GM08714 (cell line): ENCODE measurements around the gene KIF22.
"Not testable (repeated sequence)": the region's sequence is repeated elsewhere in the genome, so short reads cannot be mapped to it uniquely, and the experiment has no call there.

Source experiments
- H3K4me3 ChIP-seq: fragments of 200-500 bp; sonication (Bioruptor generic); 2 replicates; pipeline ENCODE4 v1.5.1; 2014; ENCODE audit warnings: mild to moderate bottlenecking, low read length, inconsistent platforms
- ZNF274 ChIP-seq: IDR thresholded peaks from 2 replicates; pipeline ENCODE4 v1.6.1; 2012; ENCODE audit warnings: mild to moderate bottlenecking, low read depth, low read length

Gene KIF22

DNA sequence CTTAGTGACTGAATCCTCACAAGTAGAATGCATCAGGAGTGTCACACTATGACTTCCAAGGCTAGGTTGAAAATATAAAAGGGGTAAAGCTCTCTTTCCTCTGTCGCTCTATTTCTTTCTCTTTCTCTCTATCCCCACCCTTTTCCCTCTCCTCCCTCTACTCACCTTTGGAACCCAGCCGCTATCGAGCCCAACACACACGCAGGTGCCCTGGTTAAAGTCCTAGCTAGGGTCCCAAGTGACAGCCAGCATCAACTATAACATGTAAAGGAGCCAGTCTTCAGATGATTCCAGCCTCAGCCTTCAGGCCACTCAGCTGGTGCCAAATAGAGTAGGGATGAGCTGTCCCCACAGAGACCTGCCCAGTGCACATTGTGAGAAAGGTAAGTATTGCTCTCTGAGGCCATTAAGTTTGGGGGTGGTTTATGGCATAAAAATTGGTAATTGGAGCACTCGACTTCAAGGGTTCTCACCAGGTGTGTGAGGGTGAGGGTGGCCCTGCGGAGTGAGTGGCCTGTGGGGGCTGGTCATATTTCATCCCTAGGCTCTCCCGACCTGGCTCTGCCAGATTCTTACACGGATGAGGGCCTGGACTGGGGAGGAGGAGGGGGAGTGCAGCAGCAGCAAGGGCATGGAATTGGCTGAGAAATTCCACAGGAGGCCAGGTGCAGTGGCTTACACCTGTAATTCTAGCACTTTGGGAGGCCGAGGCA lies 29.8 kb upstream of the KIF22 start:
- H3K4me3 ChIP-seq: no peak overlapping the region
- TF ChIP-seq ZNF274: no peak

DNA sequence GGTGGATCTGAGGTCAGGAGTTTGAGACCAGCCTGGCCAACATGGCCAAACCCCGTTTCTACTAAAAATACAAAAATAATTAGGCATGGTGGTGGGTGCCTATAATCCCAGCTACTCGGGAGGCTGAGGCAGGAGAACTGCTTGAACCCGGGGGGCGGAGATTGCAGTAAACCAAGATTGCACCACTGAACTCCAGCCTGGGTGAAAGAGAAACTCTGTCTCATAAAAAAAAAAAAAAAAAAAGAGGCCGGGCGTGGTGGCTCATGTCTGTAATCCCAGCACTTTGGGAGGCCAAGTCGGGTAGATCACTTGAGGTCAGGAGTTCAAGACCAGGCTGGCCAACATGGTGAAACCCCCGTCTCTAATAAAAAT lies 29.3 kb upstream of the KIF22 start:
- not testable (repeated sequence) for H3K4me3 ChIP-seq

DNA sequence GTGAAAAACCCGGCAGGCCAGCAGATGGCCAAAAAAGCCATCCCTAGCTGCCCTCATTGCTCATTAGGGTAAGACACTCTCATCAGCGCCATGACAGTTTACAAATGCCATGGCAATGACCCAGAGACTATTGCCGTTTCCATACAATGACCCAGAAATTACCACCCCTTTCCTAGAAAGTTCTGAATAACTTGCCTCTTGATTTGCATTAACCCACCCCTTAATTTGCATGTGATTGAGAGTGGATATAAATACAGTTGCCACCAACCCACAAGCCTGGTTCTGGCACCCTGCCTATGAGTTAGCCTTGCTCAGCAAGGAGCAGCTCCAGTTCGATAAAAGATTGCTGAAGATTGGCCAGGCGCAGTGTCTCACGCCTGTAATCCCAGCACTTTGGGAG lies 28.7 kb upstream of the KIF22 start:
- no peak for TF ChIP-seq ZNF274
- H3K4me3 ChIP-seq: no peak overlapping the region

DNA sequence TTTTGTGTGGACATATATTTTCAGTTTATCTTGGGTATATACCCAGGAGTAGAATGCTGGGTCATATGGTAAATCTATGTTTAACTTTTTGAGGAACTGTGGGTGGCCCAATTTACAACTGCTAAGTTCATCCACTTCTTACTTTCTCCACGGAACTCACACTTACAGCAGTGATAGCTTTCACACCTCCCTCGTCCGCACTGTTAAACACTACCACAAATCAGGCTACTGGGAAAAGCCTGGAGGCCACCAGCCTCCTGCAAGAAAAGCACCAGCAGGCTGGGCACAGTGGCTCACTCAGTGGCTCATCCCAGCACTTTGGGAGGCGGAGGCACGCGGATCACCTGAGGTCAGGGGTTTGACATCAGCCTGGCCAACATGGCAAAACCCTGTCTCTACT lies 27.2 kb upstream of the KIF22 start:
- no peak overlapping the region for H3K4me3 ChIP-seq
- no peak for TF ChIP-seq ZNF274

DNA sequence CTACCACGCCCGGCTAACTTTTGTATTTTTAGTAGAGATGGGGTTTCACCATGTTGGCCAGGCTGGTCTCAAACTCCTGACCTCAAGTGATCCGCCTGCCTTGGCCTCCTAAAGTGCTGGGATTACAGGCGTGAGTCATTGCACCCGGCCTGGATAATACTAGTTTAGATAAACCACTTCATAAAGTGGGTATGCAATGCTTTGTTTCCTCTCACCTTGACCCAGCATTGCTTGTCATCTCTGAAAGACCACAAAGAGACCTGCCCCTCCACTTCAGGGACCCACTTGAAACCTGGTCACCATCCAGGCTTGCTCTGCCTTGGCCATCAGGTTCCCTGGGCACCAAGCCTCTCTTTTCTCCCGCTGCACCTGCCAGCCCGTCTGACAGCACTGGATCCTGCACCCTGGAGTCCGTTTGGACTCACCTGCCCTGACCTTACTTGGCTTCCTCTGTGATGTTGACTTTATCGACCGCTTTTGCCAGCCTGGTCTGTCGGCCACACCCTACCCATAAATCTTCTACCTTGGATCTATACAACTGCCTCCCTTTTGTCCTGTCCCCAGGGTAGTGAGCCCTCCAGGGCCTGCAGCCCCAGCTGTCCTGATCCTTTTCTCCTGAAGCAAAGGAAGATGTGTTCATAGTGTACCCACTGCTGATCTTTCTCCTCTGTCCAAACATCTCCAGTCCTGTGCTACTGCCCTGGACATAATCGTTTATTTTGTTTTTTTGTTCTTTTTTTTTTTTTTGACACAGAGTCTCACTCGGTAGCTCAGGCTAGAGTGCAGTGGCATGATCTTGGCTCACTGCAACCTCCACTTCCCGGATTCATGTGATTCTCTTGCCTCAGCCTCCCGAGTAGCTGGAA lies 25.2 kb upstream of the KIF22 start:
- no peak for TF ChIP-seq ZNF274
- H3K4me3 ChIP-seq: no peak overlapping the region

DNA sequence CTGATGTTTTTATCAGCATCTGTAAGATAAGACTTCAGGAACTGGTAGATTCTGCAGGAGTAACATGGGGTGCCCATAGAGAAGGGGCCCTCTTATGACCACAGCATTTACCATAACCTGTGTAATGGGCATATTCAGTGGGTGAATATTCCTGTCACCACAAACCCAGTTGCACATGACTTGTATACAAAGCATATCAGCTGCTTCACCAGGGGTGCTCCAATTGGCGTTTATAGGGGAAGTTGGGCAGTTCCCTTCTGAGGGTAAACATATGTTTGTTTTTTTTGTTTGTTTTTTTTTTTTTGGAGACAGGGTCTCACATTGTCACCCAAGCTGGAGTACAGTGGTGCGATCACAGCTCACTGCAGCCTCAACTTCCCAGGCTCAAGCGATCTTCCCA lies 24.0 kb upstream of the KIF22 start:
- H3K4me3 ChIP-seq: no peak overlapping the region
- TF ChIP-seq ZNF274: no peak

DNA sequence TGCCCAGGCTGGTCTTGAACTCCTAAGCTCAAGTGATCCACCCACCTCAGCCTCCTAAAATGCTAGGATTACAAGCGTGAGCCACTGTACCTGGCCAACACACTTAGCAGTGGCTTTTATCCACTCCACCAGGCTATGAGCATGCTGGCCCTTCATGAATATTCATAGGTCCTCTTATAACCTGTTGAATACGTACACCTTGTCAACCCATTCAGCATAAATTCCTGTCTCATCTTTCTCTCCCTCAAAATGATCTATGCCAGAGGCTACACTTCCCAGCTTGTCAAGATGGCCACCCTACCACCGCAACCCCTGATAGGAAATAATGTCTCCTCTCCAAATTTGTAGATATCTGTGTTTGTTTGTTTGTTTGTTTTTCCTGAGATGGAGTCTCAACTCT lies 23.5 kb upstream of the KIF22 start:
- H3K4me3 ChIP-seq: no peak overlapping the region
- no peak for TF ChIP-seq ZNF274

DNA sequence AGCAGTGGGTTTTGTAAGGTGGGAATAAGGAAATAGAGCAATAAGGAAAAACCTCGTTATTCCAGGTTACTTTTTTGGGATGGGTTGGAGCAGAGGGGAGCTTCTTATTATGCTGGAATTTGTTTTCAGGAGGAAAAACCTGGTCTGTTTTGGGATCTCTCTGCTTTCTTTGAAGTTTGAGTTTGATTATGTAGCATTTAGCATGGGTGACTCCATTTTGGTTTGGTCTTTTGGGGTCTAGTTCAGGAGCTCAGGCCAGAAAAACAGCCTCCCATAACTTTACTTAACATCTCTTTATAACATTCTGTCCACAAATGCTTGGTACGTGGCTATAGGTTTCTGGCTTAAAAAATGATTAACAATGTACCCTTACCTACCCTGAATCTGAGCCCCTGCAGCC lies 21.0 kb upstream of the KIF22 start:
- no peak for TF ChIP-seq ZNF274
- no peak overlapping the region for H3K4me3 ChIP-seq

DNA sequence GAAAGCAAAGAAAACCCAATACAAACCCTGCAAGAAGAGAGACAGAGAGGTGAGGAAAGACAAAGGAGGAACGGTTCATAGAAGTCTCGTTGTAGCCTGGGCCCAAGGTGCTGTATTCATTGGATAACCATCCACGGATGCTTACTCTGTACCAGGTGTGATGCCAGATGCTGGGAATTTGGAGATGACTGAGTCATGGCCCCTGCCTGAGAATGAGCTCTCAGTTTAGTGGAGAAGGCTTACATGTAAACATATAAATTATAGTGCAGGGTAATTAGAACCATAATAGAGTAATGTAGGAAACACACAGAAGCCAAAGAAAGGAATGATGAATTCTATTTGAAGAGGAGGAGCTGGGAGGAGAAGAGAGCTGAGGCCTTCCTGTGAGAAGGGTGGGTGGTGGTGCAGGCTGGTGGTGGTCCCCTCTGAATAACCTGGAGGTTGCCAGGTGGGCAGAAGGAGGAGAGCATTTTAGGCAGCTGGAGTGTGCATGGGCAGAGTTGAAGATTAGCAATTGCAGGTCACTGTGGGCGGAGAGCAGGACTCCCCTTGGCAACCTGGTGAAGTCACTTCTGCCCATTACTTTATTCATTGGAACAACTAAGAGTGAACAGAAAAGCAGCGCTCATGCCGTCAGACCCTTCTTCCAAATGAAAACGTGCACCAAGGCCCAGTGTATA lies 20.2 kb upstream of the KIF22 start:
- H3K4me3 ChIP-seq: no peak overlapping the region
- TF ChIP-seq ZNF274: no peak

DNA sequence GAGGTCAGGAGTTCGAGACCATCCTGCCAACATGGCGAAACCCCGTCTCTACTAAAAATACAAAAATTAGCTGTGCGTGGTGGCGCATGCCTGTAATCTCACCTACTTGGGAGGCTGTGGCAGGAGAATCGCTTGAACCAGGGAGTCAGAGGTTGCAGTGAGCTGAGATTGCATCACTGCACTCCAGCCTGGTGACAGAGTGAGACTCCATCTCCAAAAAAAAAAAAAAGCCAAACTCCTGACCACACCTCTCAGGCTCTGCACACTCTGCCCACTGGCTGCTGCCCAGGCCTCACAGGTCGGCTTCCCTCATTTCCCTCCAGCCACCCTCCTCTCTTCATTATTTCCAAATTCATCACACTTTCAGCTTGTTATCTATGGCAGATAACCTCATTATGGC lies 18.2 kb upstream of the KIF22 start:
- not testable (repeated sequence) for H3K4me3 ChIP-seq

DNA sequence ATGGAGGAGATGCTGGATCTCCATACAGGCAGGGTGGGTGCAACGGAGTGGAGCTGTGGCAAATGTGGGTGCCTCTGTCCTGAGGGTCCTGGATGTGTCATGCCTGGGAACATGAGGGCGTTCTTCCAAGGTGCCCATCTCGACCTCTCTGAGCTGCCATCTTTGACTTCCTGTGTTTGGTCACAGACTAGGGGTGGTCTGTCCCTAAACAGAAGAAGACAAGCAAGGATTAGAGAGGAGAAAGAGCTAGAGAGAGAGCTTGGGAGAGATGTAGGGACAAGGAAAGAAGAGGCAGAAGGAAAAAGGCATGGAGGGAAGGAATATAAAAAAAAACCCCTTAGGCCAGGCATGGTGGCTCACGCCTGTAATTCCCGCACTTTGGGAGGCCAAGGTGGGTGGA lies 15.8 kb upstream of the KIF22 start:
- no peak overlapping the region for H3K4me3 ChIP-seq
- TF ChIP-seq ZNF274: no peak

DNA sequence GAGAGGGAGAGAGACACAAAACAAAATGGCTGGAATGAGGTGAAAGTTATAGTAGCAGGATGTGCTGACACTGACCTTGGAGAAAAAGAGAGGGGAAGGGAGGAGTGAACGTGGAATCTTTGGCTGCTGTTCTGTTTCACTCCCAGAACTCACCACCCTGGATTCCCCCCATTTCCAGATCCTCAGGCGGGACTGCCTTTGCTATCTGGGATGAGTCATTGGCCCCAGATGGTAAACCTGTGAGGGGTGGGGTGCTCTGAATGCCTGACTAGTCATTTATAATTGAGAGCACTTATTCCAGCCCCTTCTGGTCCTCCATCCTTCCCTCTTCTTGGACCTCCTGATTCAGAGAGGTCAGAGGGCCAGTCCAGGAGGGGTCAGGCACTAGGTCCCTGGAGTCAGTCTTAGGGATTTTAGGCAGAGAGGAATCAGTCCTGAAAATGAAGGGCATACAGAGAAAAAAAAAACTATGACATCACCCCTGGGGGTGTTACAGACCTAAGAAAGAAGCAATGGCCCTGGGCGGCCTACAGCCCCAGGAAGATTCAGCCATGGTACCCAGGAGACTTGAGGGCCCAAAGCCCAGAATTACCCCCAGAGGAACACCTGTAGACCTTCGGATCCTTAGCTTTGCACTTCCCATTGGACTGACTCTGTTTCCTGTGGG lies 14.7 kb upstream of the KIF22 start:
- no peak overlapping the region for H3K4me3 ChIP-seq
- no peak for TF ChIP-seq ZNF274

DNA sequence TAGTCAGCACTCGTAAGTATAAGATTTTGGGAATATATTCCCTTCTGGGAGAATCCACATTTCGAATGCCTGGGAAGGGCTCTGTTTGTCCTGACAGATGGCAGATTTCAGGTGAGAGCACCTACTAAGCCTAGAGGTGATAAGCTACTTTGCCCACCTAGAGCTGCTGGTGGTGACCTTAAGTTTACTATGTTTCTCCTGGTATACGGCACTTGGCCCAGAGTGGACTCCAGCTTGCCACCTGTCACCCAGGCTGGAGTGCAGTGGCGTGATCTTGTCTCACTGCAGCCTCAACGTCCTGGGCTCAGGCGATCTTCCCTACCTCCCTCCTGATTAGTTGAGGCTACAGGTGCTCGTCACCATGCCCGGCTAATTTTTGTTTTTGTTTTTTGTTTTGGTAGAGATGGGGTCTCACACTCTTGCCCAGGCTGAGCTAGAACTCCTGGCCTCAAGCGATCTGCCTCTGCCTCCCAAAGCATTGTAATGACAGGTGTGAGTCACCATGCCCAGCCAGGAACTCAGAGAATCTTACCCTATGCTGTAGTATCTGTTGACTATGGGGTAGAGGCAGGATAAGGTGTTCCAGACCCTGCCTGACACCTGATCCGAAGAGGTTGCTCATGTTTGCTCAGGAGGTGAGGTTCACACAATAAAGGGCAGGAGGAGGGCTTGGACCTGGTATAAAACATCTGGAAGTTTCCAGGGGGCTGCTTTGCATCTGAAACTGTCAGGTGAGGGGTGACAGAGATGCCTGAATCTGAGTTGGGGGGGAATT lies 12.8 kb upstream of the KIF22 start, which contains the start of gene ZG16:
Gene ZG16 (plus strand): TSS at position 681 of the 775 bp plus-strand sequence. CDS start 1,011 bp downstream, outside the sequence.
- no peak for TF ChIP-seq ZNF274
- H3K4me3 ChIP-seq: no peak within 1 kb of the TSS

DNA sequence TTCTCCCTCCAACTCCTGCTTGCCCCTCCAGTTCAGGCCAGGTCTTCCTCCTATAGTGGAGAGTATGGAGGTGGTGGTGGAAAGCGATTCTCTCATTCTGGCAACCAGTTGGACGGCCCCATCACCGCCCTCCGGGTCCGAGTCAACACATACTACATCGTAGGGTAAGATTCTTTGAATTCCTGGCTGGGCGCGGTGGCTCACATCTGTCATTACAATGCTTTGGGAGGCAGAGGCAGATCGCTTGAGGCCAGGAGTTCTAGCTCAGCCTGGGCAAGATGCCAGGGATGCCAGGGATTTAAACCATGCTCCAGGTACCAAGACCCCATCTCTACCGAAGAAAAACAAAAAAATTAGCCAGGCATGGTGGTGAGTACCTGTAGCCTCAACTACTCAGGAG lies 11.1 kb upstream of the KIF22 start:
- no peak overlapping the region for H3K4me3 ChIP-seq
- no peak for TF ChIP-seq ZNF274

DNA sequence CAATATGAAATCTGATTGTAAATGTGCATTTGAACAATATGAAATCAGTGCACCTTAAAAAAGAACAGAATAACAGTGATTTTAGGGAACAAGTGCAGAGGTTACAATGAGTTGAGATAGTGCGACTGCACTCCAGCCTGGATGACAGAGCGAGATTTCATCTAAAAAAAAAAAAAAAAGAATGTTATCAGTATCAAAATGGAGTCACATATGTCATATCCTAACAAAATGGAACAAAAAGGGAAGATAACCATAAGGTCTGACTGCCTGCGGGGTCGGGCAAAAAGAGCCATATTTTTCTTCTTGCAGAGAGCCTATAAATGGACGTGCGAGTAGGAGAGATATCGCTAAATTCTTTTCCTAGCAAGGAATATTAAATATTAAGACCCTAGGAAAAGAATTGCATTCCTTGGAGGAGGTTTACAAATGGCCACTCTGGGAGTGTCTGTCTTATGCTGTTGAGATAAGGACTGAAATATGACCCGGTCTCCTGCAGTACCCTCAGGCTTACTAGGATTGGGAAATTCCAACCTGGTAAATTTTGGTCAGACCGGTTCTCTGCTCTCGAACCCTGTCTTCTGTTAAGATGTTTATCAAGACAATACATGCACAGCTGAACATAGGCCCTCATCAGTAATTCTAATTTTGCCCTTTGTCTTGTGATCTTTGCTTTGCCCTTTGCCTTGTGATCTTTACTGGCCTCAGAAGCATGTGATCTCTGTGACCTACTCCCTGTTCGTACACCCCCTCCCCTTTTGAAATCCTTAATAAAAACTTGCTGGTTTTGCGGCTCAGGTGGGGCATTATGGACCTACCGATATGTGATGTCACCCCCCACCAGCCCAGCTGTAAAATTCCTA lies 7.2 kb upstream of the KIF22 start:
- H3K4me3 ChIP-seq: not testable (repeated sequence)
